GM12878 (cell line): ENCODE measurements around the gene CHCHD3.

Experiments used
- BCL11A ChIP-seq: IDR thresholded peaks from 2 replicates; pipeline ENCODE4 v1.6.1; 2011; ENCODE audit warnings: low read depth, low read length
- BCL3 ChIP-seq: IDR thresholded peaks from 2 replicates; pipeline ENCODE4 v1.6.1; 2011; ENCODE audit warnings: borderline replicate concordance, low read depth, mild to moderate bottlenecking, moderate library complexity, low read length; ENCODE audit not compliant: insufficient read depth, poor library complexity, severe bottlenecking
- CEBPB ChIP-seq, 2 experiments: fragments of 150-350 bp in 1 of 2; IDR thresholded peaks; 2 replicates each; pipeline ENCODE4 v1.6.1; 2012 to 2014; ENCODE audit warnings: low read depth in 2 of 2, low read length in 2 of 2, borderline replicate concordance in 1 of 2, inconsistent platforms in 1 of 2
- CREB1 ChIP-seq: IDR thresholded peaks from 2 replicates; pipeline ENCODE4 v1.6.1; 2012; ENCODE audit warnings: low read depth, mild to moderate bottlenecking, inconsistent platforms
- CTCF ChIP-seq, 3 experiments: IDR thresholded peaks in 2 of 3; conservative IDR thresholded peaks in 1 of 3; 2 replicates each; pipeline ENCODE4 v1.5.1; 2011; ENCODE audit warnings: low read depth in 3 of 3, low read length in 3 of 3, mild to moderate bottlenecking in 3 of 3, control low read depth in 2 of 3, moderate library complexity in 2 of 3, inconsistent platforms in 1 of 3, mixed read lengths in 1 of 3; ENCODE audit not compliant: control insufficient read depth in 2 of 3, insufficient read depth in 1 of 3; ENCODE audit errors: extremely low read depth in 1 of 3
- EZH2 ChIP-seq: IDR thresholded peaks from 2 replicates; pipeline ENCODE4 v1.6.1; 2012; ENCODE audit warnings: low read depth, mild to moderate bottlenecking, control low read depth, inconsistent platforms, low read length, borderline replicate concordance; ENCODE audit not compliant: control insufficient read depth
- MYC ChIP-seq: IDR thresholded peaks from 2 replicates; pipeline ENCODE4 v1.6.1; 2011; ENCODE audit warnings: mild to moderate bottlenecking, low read length, moderate library complexity, inconsistent platforms; ENCODE audit not compliant: insufficient read depth, insufficient replicate concordance, insufficient read length, severe bottlenecking
- POLR2A ChIP-seq: IDR thresholded peaks from 2 replicates; pipeline ENCODE4 v1.6.1; 2011; ENCODE audit warnings: low read depth, mild to moderate bottlenecking, low read length
- RAD21 ChIP-seq: IDR thresholded peaks from 2 replicates; pipeline ENCODE4 v1.6.1; 2011; ENCODE audit warnings: mild to moderate bottlenecking, low read depth, low read length, moderate library complexity; ENCODE audit not compliant: insufficient read depth
- SUZ12 ChIP-seq: fragments of 200-600 bp; sonication (generic); IDR thresholded peaks from one replicate; pipeline ENCODE4 v1.6.1; 2018; ENCODE audit warnings: antibody characterized with exemption, mild to moderate bottlenecking; ENCODE audit not compliant: unreplicated experiment
- TAF1 ChIP-seq: IDR thresholded peaks from 2 replicates; pipeline ENCODE4 v1.6.1; 2011; ENCODE audit warnings: mild to moderate bottlenecking, low read depth, low read length, borderline replicate concordance
- ZNF622 ChIP-seq: fragments of 450-650 bp; IDR thresholded peaks from 2 replicates; pipeline ENCODE4 v1.6.1; 2017; ENCODE audit warnings: mild to moderate bottlenecking, inconsistent platforms
- ZNF687 ChIP-seq: fragments of 450-650 bp; IDR thresholded peaks from 2 replicates; pipeline ENCODE4 v1.6.1; 2017; ENCODE audit warnings: mild to moderate bottlenecking, moderate library complexity

- TF ChIP-seq RAD21 (no peak), CEBPB (IDR thresholded peaks at IDR 0.05; ENCODE audit: borderline replicate concordance in 1 of 2, low read depth in 2 of 2, low read length in 2 of 2) (no peak), BCL3 (no peak), CREB1 (no peak), TAF1 (no peak), CTCF (IDR thresholded peaks at IDR 0.05 in 2 of 3, conservative IDR thresholded peaks at IDR 0.05 in 1 of 3; ENCODE audit: control insufficient read depth in 2 of 3, extremely low read depth in 1 of 3, insufficient read depth in 1 of 3, low read depth in 3 of 3, low read length in 3 of 3) (no peak), SUZ12 (no peak), ZNF622 (no peak), BCL11A (no peak), POLR2A (no peak), MYC (no peak), ZNF687 (no peak), EZH2 (no peak)
Observed at GRCh38 chr7:132799081-132799413, 282.8 kb downstream of the CHCHD3 start.
